GM21447 (cell line): ENCODE measurements around the gene COQ10A.

Source experiments
- ATAC-seq: cut with Tn5 transposase; IDR thresholded peaks from one replicate; pipeline ENCODE4 v1.9.1; 2021; ENCODE audit not compliant: unreplicated experiment

Gene COQ10A

GRCh38 chr12:56311003-56311402 is 44.3 kb downstream of the COQ10A start:
- ATAC-seq = no peak

GRCh38 chr12:56315249-56315621 is 48.5 kb downstream of the COQ10A start:
- ATAC-seq = no peak

GRCh38 chr12:56315622-56316473 is 49.1 kb downstream of the COQ10A start, which contains the start of gene CNPY2:
Gene CNPY2, minus strand, starts transcription at chr12:56315988. Its CDS starts 771 bp downstream, at chr12:56315217.
- peak; percentile 90 for ATAC-seq

- ATAC-seq = no peak
Measured at GRCh38 chr12:56317675-56318074, 50.9 kb downstream of the COQ10A start.
